ENCODE results near the gene REXO2. TPM values are rescaled to one million over a fixed set of nuclear protein-coding genes. Genes with fewer than 3 reads are reported as not detected.

REXO2 gene
- total RNA-seq, 2 experiments from 2014 or later = 59.9 to 65.0 TPM

DNA sequence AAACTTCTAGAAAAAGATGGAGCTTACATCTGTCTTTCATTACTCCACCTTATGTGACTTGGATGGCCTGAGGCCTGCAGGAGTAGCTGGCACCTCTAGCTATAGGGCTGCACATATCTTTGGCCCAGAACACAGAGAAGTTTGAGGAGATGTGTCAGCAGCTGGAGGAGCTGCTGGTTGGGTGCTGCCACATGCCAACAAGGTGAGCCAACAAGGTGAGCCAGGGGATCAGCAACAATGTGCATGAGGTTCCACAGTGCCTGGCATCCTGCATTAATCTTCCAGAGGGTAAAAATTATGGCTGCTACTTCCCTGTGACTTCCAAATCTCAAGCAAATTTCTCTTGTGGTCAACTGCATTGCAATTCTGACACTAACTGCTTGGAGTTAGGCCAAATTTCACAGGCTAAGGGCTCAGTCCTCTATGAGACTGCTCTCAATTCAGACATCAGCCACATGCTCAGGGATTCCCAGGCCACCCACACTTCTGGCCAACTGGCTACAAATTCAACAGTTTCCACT, 22.8 kb upstream of the REXO2 start:
- Histone ChIP-seq H3K4me3 (ENCODE audit: low read depth, low read length, poor library complexity, severe bottlenecking) (no peak overlapping the region), H3K27ac (ENCODE audit: low read depth, low read length, poor library complexity, severe bottlenecking) (no peak overlapping the region), H3K4me2 (ENCODE audit: low read length) (no peak overlapping the region), H3K9me2 (ENCODE audit: insufficient read depth, low read length) (no peaks in the 10 kb centered on the region), H2AFZ (ENCODE audit: low read length) (no peak overlapping the region), H3K79me2 (ENCODE audit: insufficient read depth, low read depth, low read length) (no peaks in the 10 kb centered on the region), H4K20me1 (ENCODE audit: insufficient read depth, low read length) (no peaks in the 10 kb centered on the region), H3K9me3 (ENCODE audit: low read length) (no peaks in the 10 kb centered on the region), H3K36me3 (ENCODE audit: insufficient read depth, low read length) (peaks cover 9% of the 10 kb centered on the region; the same call in 1 of the 2 replicates), H3K4me1 (ENCODE audit: insufficient read depth, low read length, poor library complexity, severe bottlenecking) (peaks cover 3% of the 10 kb centered on the region)
- CTCF ChIA-PET (ENCODE audit: unreplicated experiment) = no interaction called here
- intact Hi-C loops (cut with micrococcal nuclease; ENCODE audit: unreplicated experiment) = no loop called here
- POLR2A ChIA-PET = no interaction called here
- TF ChIP-seq EZH2phosphoT487 (IDR thresholded peaks at IDR 0.05; ENCODE audit: borderline replicate concordance, low read depth, low read length) = no peak
- TF ChIP-seq, protein P1, sequence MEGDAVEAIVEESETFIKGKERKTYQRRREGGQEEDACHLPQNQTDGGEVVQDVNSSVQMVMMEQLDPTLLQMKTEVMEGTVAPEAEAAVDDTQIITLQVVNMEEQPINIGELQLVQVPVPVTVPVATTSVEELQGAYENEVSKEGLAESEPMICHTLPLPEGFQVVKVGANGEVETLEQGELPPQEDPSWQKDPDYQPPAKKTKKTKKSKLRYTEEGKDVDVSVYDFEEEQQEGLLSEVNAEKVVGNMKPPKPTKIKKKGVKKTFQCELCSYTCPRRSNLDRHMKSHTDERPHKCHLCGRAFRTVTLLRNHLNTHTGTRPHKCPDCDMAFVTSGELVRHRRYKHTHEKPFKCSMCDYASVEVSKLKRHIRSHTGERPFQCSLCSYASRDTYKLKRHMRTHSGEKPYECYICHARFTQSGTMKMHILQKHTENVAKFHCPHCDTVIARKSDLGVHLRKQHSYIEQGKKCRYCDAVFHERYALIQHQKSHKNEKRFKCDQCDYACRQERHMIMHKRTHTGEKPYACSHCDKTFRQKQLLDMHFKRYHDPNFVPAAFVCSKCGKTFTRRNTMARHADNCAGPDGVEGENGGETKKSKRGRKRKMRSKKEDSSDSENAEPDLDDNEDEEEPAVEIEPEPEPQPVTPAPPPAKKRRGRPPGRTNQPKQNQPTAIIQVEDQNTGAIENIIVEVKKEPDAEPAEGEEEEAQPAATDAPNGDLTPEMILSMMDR (conservative IDR thresholded peaks at IDR 0.05; ENCODE audit: low read length) = no peak
- DNase-seq (ENCODE audit: low spot score) = no peak
- no TSS peak for BruUV-seq (replicated peaks)

DNA sequence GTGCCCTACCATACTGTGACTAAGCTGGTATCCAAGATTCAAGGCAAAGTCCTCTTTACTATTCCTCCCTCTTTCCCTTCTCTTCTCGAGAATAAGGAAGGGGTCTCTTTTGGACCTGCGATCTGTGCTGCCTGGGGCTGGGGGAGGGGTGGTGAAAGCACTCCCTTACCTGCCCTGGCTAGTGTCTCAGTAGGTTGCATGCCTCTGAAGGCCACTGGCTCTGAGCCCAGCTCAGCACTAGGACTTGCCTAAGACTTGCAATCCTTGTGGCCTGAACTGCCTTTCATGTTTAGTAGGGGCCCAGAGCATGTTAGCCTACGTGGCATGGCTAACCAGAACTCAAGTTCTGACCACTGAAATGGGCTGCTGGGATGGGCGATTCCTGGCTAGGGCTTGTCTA, 13.0 kb upstream of the REXO2 start:
- Histone ChIP-seq H2AFZ (ENCODE audit: low read length) (no peak overlapping the region), H3K9me2 (ENCODE audit: insufficient read depth, low read length) (no peaks in the 10 kb centered on the region), H3K27ac (ENCODE audit: low read depth, low read length, poor library complexity, severe bottlenecking) (no peak overlapping the region), H3K36me3 (ENCODE audit: insufficient read depth, low read length) (no peaks in the 10 kb centered on the region), H3K79me2 (ENCODE audit: insufficient read depth, low read depth, low read length) (no peaks in the 10 kb centered on the region), H4K20me1 (ENCODE audit: insufficient read depth, low read length) (no peaks in the 10 kb centered on the region), H3K4me2 (ENCODE audit: low read length) (no peak overlapping the region), H3K4me1 (ENCODE audit: insufficient read depth, low read length, poor library complexity, severe bottlenecking) (no peaks in the 10 kb centered on the region), H3K9me3 (ENCODE audit: low read length) (no peaks in the 10 kb centered on the region), H3K4me3 (ENCODE audit: low read depth, low read length, poor library complexity, severe bottlenecking) (no peak overlapping the region)
- no peak for TF ChIP-seq EZH2phosphoT487 (IDR thresholded peaks at IDR 0.05; ENCODE audit: borderline replicate concordance, low read depth, low read length)
- TF ChIP-seq, protein P1 (conservative IDR thresholded peaks at IDR 0.05; ENCODE audit: low read length) = no peak
- intact Hi-C loops (cut with micrococcal nuclease; ENCODE audit: unreplicated experiment) = no loop called here
- BruUV-seq (replicated peaks) = no TSS peak
- ChIA-PET CTCF (ENCODE audit: unreplicated experiment) (no interaction called here), POLR2A (no interaction called here)
- DNase-seq (ENCODE audit: low spot score) = no peak

- CTCF ChIA-PET (ENCODE audit: unreplicated experiment) = no interaction called here
- no peak overlapping the region for H2AFZ ChIP-seq (ENCODE audit: low read length)
- POLR2A ChIA-PET = interaction anchor here (0.8 kb wide), 2 partner anchors 9 to 33 kb away, joined by 3 read pairs; no protein-coding TSS in a partner anchor
Measured at GRCh38 chr11:114430290-114430689, 9.0 kb upstream of the REXO2 start.

More at GRCh38 chr11:114430290-114430689, 9.0 kb upstream of the REXO2 start:
- H3K79me2 ChIP-seq (ENCODE audit: insufficient read depth, low read depth, low read length) = no peaks in the 10 kb centered on the region
- TF ChIP-seq, protein P1 (conservative IDR thresholded peaks at IDR 0.05; ENCODE audit: low read length) = no peak
- TF ChIP-seq EZH2phosphoT487 (IDR thresholded peaks at IDR 0.05; ENCODE audit: borderline replicate concordance, low read depth, low read length) = no peak
- no peaks in the 10 kb centered on the region for H3K9me3 ChIP-seq (ENCODE audit: low read length)
- BruUV-seq (replicated peaks) = no TSS peak
- DNase-seq (ENCODE audit: low spot score) = no peak
- H3K4me1 ChIP-seq (ENCODE audit: insufficient read depth, low read length, poor library complexity, severe bottlenecking) = no peaks in the 10 kb centered on the region
- no peaks in the 10 kb centered on the region for H3K36me3 ChIP-seq (ENCODE audit: insufficient read depth, low read length)
- no peak overlapping the region for H3K27ac ChIP-seq (ENCODE audit: low read depth, low read length, poor library complexity, severe bottlenecking)
- H3K4me2 ChIP-seq (ENCODE audit: low read length) = no peak overlapping the region
- no peaks in the 10 kb centered on the region for H4K20me1 ChIP-seq (ENCODE audit: insufficient read depth, low read length)
- no peak overlapping the region for H3K4me3 ChIP-seq (ENCODE audit: low read depth, low read length, poor library complexity, severe bottlenecking)
- intact Hi-C loops (cut with micrococcal nuclease; ENCODE audit: unreplicated experiment) = no loop called here
- no peaks in the 10 kb centered on the region for H3K9me2 ChIP-seq (ENCODE audit: insufficient read depth, low read length)
